Endodermal cell (in vitro differentiated cells): ENCODE results near the gene PBX4. TPM values are rescaled to one million over a fixed set of nuclear protein-coding genes. Genes with fewer than 3 reads are reported as not detected.

Experiments
- DNase-seq: peaks from one replicate; pipeline ENCODE4 v3.0.0-alpha.2; 2017
- H3K27ac ChIP-seq: 2 replicates; pipeline ENCODE4 v1.5.1; 2013; ENCODE audit warnings: mild to moderate bottlenecking, low read depth, low read length, moderate library complexity
- H3K27me3 ChIP-seq: 2 replicates; pipeline ENCODE4 v1.6.1; 2013; ENCODE audit warnings: mild to moderate bottlenecking, low read length, moderate library complexity; ENCODE audit not compliant: insufficient read depth, control insufficient read depth, poor library complexity, severe bottlenecking
- H3K36me3 ChIP-seq: 2 replicates; pipeline ENCODE4 v1.7.0; 2013; ENCODE audit warnings: mild to moderate bottlenecking, low read length, moderate library complexity; ENCODE audit not compliant: control insufficient read depth, insufficient read depth
- H3K4me1 ChIP-seq: one replicate; pipeline ENCODE4 v1.7.0; 2013; ENCODE audit warnings: low read length; ENCODE audit not compliant: control insufficient read depth, insufficient read depth
- H3K4me3 ChIP-seq: 2 replicates; pipeline ENCODE4 v1.5.1; 2013; ENCODE audit warnings: mild to moderate bottlenecking, low read length, moderate library complexity
- H3K9ac ChIP-seq: 2 replicates; pipeline ENCODE4 v1.6.1; 2013; ENCODE audit warnings: mild to moderate bottlenecking, low read length, moderate library complexity; ENCODE audit not compliant: poor library complexity, severe bottlenecking; ENCODE audit errors: extremely low read depth
- H3K9me3 ChIP-seq: 2 replicates; pipeline ENCODE4 v1.6.1; 2013; ENCODE audit warnings: mild to moderate bottlenecking, low read length, moderate library complexity; ENCODE audit not compliant: control insufficient read depth
- H3K27ac Mint-ChIP-seq: 2 replicates; pipeline ENCODE4 v1.8.0; 2020; ENCODE audit warnings: mixed read lengths
- H3K27me3 Mint-ChIP-seq: 2 replicates; pipeline ENCODE4 v1.8.0; 2021; ENCODE audit warnings: mild to moderate bottlenecking, mixed read lengths; ENCODE audit not compliant: insufficient read depth
- H3K36me3 Mint-ChIP-seq: 2 replicates; pipeline ENCODE4 v1.8.0; 2020; ENCODE audit warnings: low read depth, mixed read lengths
- H3K4me1 Mint-ChIP-seq: 2 replicates; pipeline ENCODE4 v1.8.0; 2020; ENCODE audit warnings: mixed read lengths
- H3K4me3 Mint-ChIP-seq: 2 replicates; pipeline ENCODE4 v1.8.0; 2020; ENCODE audit warnings: mild to moderate bottlenecking, moderate library complexity, mixed read lengths
- H3K9me3 Mint-ChIP-seq: 2 replicates; pipeline ENCODE4 v1.8.0; 2020; ENCODE audit warnings: mild to moderate bottlenecking, mixed read lengths
- CTCF ChIP-seq: fragments of 200-600 bp; sonication (generic); conservative IDR thresholded peaks from 2 replicates; pipeline ENCODE4 v1.5.0; 2021; ENCODE audit warnings: antibody characterized with exemption, mild to moderate bottlenecking
- WGBS, 2 experiments: methylation state at CpG; one replicate each; pipeline versions ENCODE4 v1.1.5 to v1.1.7; 2013; ENCODE audit warnings: missing lambda C conversion rate in 2 of 2, mixed read lengths in 1 of 2; ENCODE audit not compliant: insufficient coverage in 1 of 2, insufficient read length in 1 of 2; 5-methylcytosine and 5-hydroxymethylcytosine counted together
- total RNA-seq, 2 donors: library from RNA; stranded (reverse); fragmentation: NEBNext Ultra II Directional in 1 of 2; extraction: Animal tissue kit (Norgen Biotek cat#: 25700) in 1 of 2; gene quantifications; 2 replicates in 1 of 2; 3 replicates in 1 of 2; pipeline ENCODE4 v1.2.1, GENCODE V29; 2021

Gene PBX4
- total RNA-seq, 2 donors from 2014 or later: 4.1 to 8.6 TPM

- no peak overlapping the region for H3K27ac ChIP-seq
- H3K9ac ChIP-seq: no peak overlapping the region
- no peak overlapping the region for H3K27ac Mint-ChIP-seq
- no peak for TF ChIP-seq CTCF
- 92 to 93% methylated on average over 2 to 6 of the region's 6 CpGs for WGBS, 2 experiments
- H3K36me3 ChIP-seq: no peaks in the 10 kb centered on the region
- H3K9me3 Mint-ChIP-seq: no peaks in the 10 kb centered on the region
- peaks cover 8% of the 10 kb centered on the region for H3K4me1 Mint-ChIP-seq
- no peaks in the 10 kb centered on the region for H3K27me3 ChIP-seq
- no peak overlapping the region for H3K4me3 Mint-ChIP-seq
- no peaks in the 10 kb centered on the region for H3K36me3 Mint-ChIP-seq
- no peak for DNase-seq
- H3K4me1 ChIP-seq: no peaks in the 10 kb centered on the region
- no peak overlapping the region for H3K4me3 ChIP-seq
- H3K27me3 Mint-ChIP-seq: no peaks in the 10 kb centered on the region
- H3K9me3 ChIP-seq: no peaks in the 10 kb centered on the region
These were observed 34.1 kb downstream of the PBX4 start for GRCh38 chr19:19584356-19584755.

- H3K4me3 Mint-ChIP-seq: no peak overlapping the region
- H3K36me3 ChIP-seq: no peaks in the 10 kb centered on the region
- no peak for DNase-seq
- H3K4me1 ChIP-seq: no peaks in the 10 kb centered on the region
- peaks cover 8% of the 10 kb centered on the region for H3K4me1 Mint-ChIP-seq
- no peak overlapping the region for H3K4me3 ChIP-seq
- TF ChIP-seq CTCF: no peak
- no peaks in the 10 kb centered on the region for H3K9me3 ChIP-seq
- WGBS, 2 experiments: 93 to 96% methylated on average over 4 to 6 of the region's 6 CpGs
- H3K27ac Mint-ChIP-seq: no peak overlapping the region
- H3K27ac ChIP-seq: peak overlapping the region; percentile 44
- H3K9me3 Mint-ChIP-seq: no peaks in the 10 kb centered on the region
- H3K9ac ChIP-seq: no peak overlapping the region
- no peaks in the 10 kb centered on the region for H3K27me3 ChIP-seq
- H3K36me3 Mint-ChIP-seq: no peaks in the 10 kb centered on the region
- no peaks in the 10 kb centered on the region for H3K27me3 Mint-ChIP-seq
These were observed 36.0 kb downstream of the PBX4 start for GRCh38 chr19:19582471-19582870.

- DNase-seq: no peak
- Mint-ChIP-seq H3K4me1 (peaks cover 8% of the 10 kb centered on the region), H3K36me3 (no peaks in the 10 kb centered on the region), H3K4me3 (no peak overlapping the region), H3K27ac (no peak overlapping the region), H3K9me3 (no peaks in the 10 kb centered on the region), H3K27me3 (no peaks in the 10 kb centered on the region)
- no peaks in the 10 kb centered on the region for H3K27me3 ChIP-seq
- no peaks in the 10 kb centered on the region for H3K36me3 ChIP-seq
- H3K4me3 ChIP-seq: no peak overlapping the region
- no peak for TF ChIP-seq CTCF
- H3K9me3 ChIP-seq: no peaks in the 10 kb centered on the region
- H3K27ac ChIP-seq: no peak overlapping the region
- 92 to 97% methylated on average over 10 to 13 of the region's 13 CpGs for WGBS, 2 experiments
- H3K4me1 ChIP-seq: no peaks in the 10 kb centered on the region
- no peak overlapping the region for H3K9ac ChIP-seq
These were observed 37.1 kb downstream of the PBX4 start for GRCh38 chr19:19581391-19581790.
